GM11168 (cell line): ENCODE measurements around the gene LDAF1.
"Not testable (repeated sequence)": the region's sequence is repeated elsewhere in the genome, so short reads cannot be mapped to it uniquely, and the experiment has no call there.

ENCODE experiments used
- in situ Hi-C: fragments of 300-500 bp; cut with MboI; formaldehyde crosslinking; loops from one replicate; pipeline ENCODE4 v1.12.0; 2022; ENCODE audit warnings: low sequenced_read_pairs; ENCODE audit not compliant: unreplicated experiment

LDAF1 gene

GRCh38 chr16:21158208-21159110, at the start of gene LDAF1:
Gene LDAF1 (plus strand): TSS chr16:21158674. CDS start chr16:21161183, 2,509 bp downstream.
- in situ Hi-C loops: no loop called here

GRCh38 chr16:21115551-21115950, 42.9 kb upstream of the LDAF1 start:
- in situ Hi-C loops: not testable (repeated sequence)

- in situ Hi-C loops: no loop called here
Observed at GRCh38 chr16:21116148-21116693, 42.3 kb upstream of the LDAF1 start.

- in situ Hi-C loops: no loop called here
Observed at GRCh38 chr16:21117567-21117966, 40.9 kb upstream of the LDAF1 start.

GRCh38 chr16:21120976-21121520, 37.4 kb upstream of the LDAF1 start:
- in situ Hi-C loops: no loop called here

- in situ Hi-C loops: no loop called here
Observed at GRCh38 chr16:21125191-21125590, 33.3 kb upstream of the LDAF1 start.

- in situ Hi-C loops: no loop called here
Observed at GRCh38 chr16:21126518-21126917, 32.0 kb upstream of the LDAF1 start.

GRCh38 chr16:21128991-21129390, 29.5 kb upstream of the LDAF1 start:
- in situ Hi-C loops: no loop called here

- in situ Hi-C loops: no loop called here
Observed at GRCh38 chr16:21130811-21131210, 27.7 kb upstream of the LDAF1 start.

- in situ Hi-C loops: no loop called here
Observed at GRCh38 chr16:21134053-21134452, 24.4 kb upstream of the LDAF1 start.

GRCh38 chr16:21145738-21146137, 12.7 kb upstream of the LDAF1 start:
- in situ Hi-C loops: no loop called here

GRCh38 chr16:21150375-21151001, 8.0 kb upstream of the LDAF1 start, which contains the start of gene DNAH3:
Gene DNAH3 (minus strand): TSS chr16:21150846. CDS start chr16:21150319, 527 bp downstream.
- in situ Hi-C loops: no loop called here

GRCh38 chr16:21152160-21153030, 6.1 kb upstream of the LDAF1 start:
- in situ Hi-C loops: not testable (repeated sequence)

GRCh38 chr16:21153124-21153729, 5.2 kb upstream of the LDAF1 start:
- in situ Hi-C loops: not testable (repeated sequence)

GRCh38 chr16:21156011-21156410, 2.5 kb upstream of the LDAF1 start:
- in situ Hi-C loops: not testable (repeated sequence)

GRCh38 chr16:21156767-21157467, 1.6 kb upstream of the LDAF1 start:
- in situ Hi-C loops: no loop called here

- in situ Hi-C loops: no loop called here
Observed at GRCh38 chr16:21157632-21158031, 842 bp upstream of the LDAF1 start.

GRCh38 chr16:21159281-21159951, 942 bp downstream of the LDAF1 start:
- in situ Hi-C loops: no loop called here
